HCT116 (cell line): ENCODE data around the gene PCDH1. TPM values are rescaled to one million over a fixed set of nuclear protein-coding genes. Genes with fewer than 3 reads are reported as not detected.
A peak's percentile ranks its signal among the peaks of the same experiment; 100 is the strongest.

ENCODE experiments used
- ATAC-seq: fragments of 200-7000 bp; cut with Tn5 transposase; 2 replicates; pipeline ENCODE4 v1.9.1; 2020; ENCODE audit warnings: mild to moderate bottlenecking, moderate library complexity
- BruUV-seq: library from RNA; stranded (reverse); fragments of 400-500 nt; replicated peaks from 2 replicates; lab custom pipeline; 2021; lab: Mats Ljungman, UMichigan
- CTCF ChIA-PET: fragments of 300-600 bp; sonication (Branson Sonifier 250); formaldehyde crosslinking; loops from one replicate; lab custom pipeline; 2021; ENCODE audit warnings: antibody characterized with exemption; lab: Charles Lee
- POLR2A ChIA-PET: fragments of 300-600, 350-600 bp; sonication (Branson Sonifier 250); formaldehyde crosslinking; loops from one replicate; lab custom pipeline; 2021; ENCODE audit warnings: antibody characterized with exemption; lab: Charles Lee
- RAD21 ChIA-PET, 2 experiments: fragments of 300-600 bp; sonication (Branson Sonifier 250); formaldehyde crosslinking; loops; one replicate each; lab custom pipeline; 2023; ENCODE audit warnings: low total read pairs in 2 of 2; ENCODE audit not compliant: uncharacterized antibody in 2 of 2, unreplicated experiment in 2 of 2, low non-redundant PET in 1 of 2; lab: Charles Lee
- DNase-seq: peaks from one replicate; pipeline ENCODE4 v3.0.0-alpha.2; 2010; ENCODE audit warnings: low read depth, low spot score
- H2AFZ ChIP-seq: fragments of 200-600 bp; shearing (Covaris generic), sonication (generic); 2 replicates; pipeline ENCODE4 v1.6.1; 2017; ENCODE audit warnings: low read depth, mixed run types, mixed read lengths, antibody characterized with exemption, low read length; ENCODE audit not compliant: poor library complexity, severe bottlenecking
- H3K27ac ChIP-seq: 2 replicates; pipeline ENCODE4 v1.5.1; 2012; ENCODE audit warnings: low read depth, low read length
- H3K27me3 ChIP-seq: fragments of 200-600 bp; sonication (generic); 2 replicates; pipeline ENCODE4 v1.6.1; 2016; ENCODE audit warnings: mixed run types, low read length, mixed read lengths; ENCODE audit not compliant: insufficient read depth
- H3K36me3 ChIP-seq, 2 experiments: fragments of 200-500 bp in 1 of 2; fragments of 200-600 bp in 1 of 2; sonication (Bioruptor generic) in 1 of 2; sonication (generic) in 1 of 2; 2 replicates each; pipeline versions ENCODE4 v1.5.1 to v1.6.1; 2014 to 2016; ENCODE audit warnings: low read length in 2 of 2, inconsistent platforms in 1 of 2, mixed read lengths in 1 of 2, mixed run types in 1 of 2; ENCODE audit not compliant: insufficient read depth in 2 of 2, control insufficient read depth in 1 of 2
- H3K4me1 ChIP-seq, 2 experiments: fragments of 200-600 bp in 1 of 2; sonication (generic) in 1 of 2; 2 replicates each; pipeline versions ENCODE4 v1.5.1 to v1.6.1; 2012 to 2017; ENCODE audit warnings: low read length in 2 of 2, inconsistent platforms in 1 of 2, mild to moderate bottlenecking in 1 of 2, mixed read lengths in 1 of 2, mixed run types in 1 of 2, moderate library complexity in 1 of 2; ENCODE audit not compliant: insufficient read depth in 2 of 2, control insufficient read depth in 1 of 2
- H3K4me2 ChIP-seq: fragments of 200-600 bp; sonication (generic); 2 replicates; pipeline ENCODE4 v1.6.1; 2017; ENCODE audit warnings: mixed run types, low read length, mixed read lengths
- H3K4me3 ChIP-seq, 2 experiments: fragments of 200-600 bp in 1 of 2; sonication (generic) in 1 of 2; replicated peaks in 1 of 2; 2 replicates each; pipeline ENCODE4 v1.5.1; 2011 to 2016; ENCODE audit warnings: low read length in 2 of 2, control low read depth in 1 of 2, low read depth in 1 of 2, mild to moderate bottlenecking in 1 of 2, mixed read lengths in 1 of 2, mixed run types in 1 of 2
- H3K79me2 ChIP-seq: fragments of 200-600 bp; sonication (generic); 2 replicates; pipeline ENCODE4 v1.6.1; 2017; ENCODE audit warnings: mild to moderate bottlenecking, mixed run types, low read length, moderate library complexity, mixed read lengths; ENCODE audit not compliant: insufficient read depth
- H3K9ac ChIP-seq: fragments of 200-600 bp; sonication (generic); 2 replicates; pipeline ENCODE4 v1.6.1; 2016; ENCODE audit warnings: low read length, mixed read lengths
- H3K9me2 ChIP-seq: fragments of 200-600 bp; sonication (generic), shearing (Covaris generic); 2 replicates; pipeline ENCODE4 v1.6.1; 2017; ENCODE audit warnings: mixed run types, mild to moderate bottlenecking, moderate library complexity; ENCODE audit not compliant: insufficient read depth
- H3K9me3 ChIP-seq, 2 experiments: fragments of 200-500 bp in 1 of 2; fragments of 200-600 bp in 1 of 2; sonication (Bioruptor generic) in 1 of 2; sonication (generic) in 1 of 2; 2 replicates each; pipeline ENCODE4 v1.6.1; 2014 to 2017; ENCODE audit warnings: low read length in 2 of 2, mixed read lengths in 2 of 2, inconsistent platforms in 1 of 2, low read depth in 1 of 2, mild to moderate bottlenecking in 1 of 2, mixed run types in 1 of 2, moderate library complexity in 1 of 2; ENCODE audit not compliant: control insufficient read depth in 1 of 2, insufficient read depth in 1 of 2
- H4K20me1 ChIP-seq: fragments of 200-600 bp; sonication (generic), shearing (Covaris generic); 2 replicates; pipeline ENCODE4 v1.6.1; 2017; ENCODE audit warnings: mixed run types, mild to moderate bottlenecking, moderate library complexity; ENCODE audit not compliant: insufficient read depth
- CBX3 ChIP-seq: IDR thresholded peaks from 2 replicates; pipeline ENCODE4 v1.6.1; 2012; ENCODE audit warnings: low read depth
- ELF1 ChIP-seq: IDR thresholded peaks from 2 replicates; pipeline ENCODE4 v1.6.1; 2012; ENCODE audit warnings: low read depth, borderline replicate concordance
- EZH2phosphoT487 ChIP-seq: fragments of 200-600 bp; IDR thresholded peaks from 2 replicates; pipeline ENCODE4 v1.6.1; 2018; ENCODE audit warnings: antibody characterized with exemption, borderline replicate concordance
- JUND ChIP-seq: IDR thresholded peaks from 2 replicates; pipeline ENCODE4 v1.6.1; 2012
- MAX ChIP-seq: IDR thresholded peaks from 2 replicates; pipeline ENCODE4 v1.6.1; 2012
- POLR2AphosphoS5 ChIP-seq: IDR thresholded peaks from 2 replicates; pipeline ENCODE4 v1.6.1; 2011; ENCODE audit warnings: mild to moderate bottlenecking, low read depth, low read length, moderate library complexity
- TCF7L2 ChIP-seq: IDR thresholded peaks from 2 replicates; pipeline ENCODE4 v1.7.0; 2011; ENCODE audit warnings: borderline replicate concordance, inconsistent platforms; ENCODE audit not compliant: insufficient read depth, insufficient read length; ENCODE audit errors: extremely low read depth
- ZBTB33 ChIP-seq: IDR thresholded peaks from 2 replicates; pipeline ENCODE4 v1.6.1; 2011; ENCODE audit warnings: mild to moderate bottlenecking, low read length, moderate library complexity; ENCODE audit not compliant: insufficient replicate concordance; ENCODE audit errors: extremely low read depth
- ZFX ChIP-seq: fragments of 450-650 bp; IDR thresholded peaks from 2 replicates; pipeline ENCODE4 v1.6.1; 2017
- intact Hi-C: fragments of 100-400 bp; cut with micrococcal nuclease; formaldehyde crosslinking; loops from 2 replicates; pipeline ENCODE4 v1.10.0; 2022
- total RNA-seq: library from RNA; stranded (reverse); gene quantifications from one replicate; pipeline ENCODE4 v1.2.1, GENCODE V29; 2021; ENCODE audit not compliant: unreplicated experiment

Gene PCDH1
- total RNA-seq, 1 experiment from 2014 or later: 24.2 TPM

- TSS peak; percentile 79 for BruUV-seq
- POLR2A ChIA-PET: interaction anchor here (0.6 to 1.3 kb wide), 4 partner anchors 7 to 68 kb away, joined by 3 to 6 read pairs (median 4); no protein-coding TSS in a partner anchor
- Histone ChIP-seq H3K4me3 (peak overlapping the region; percentile 86 to 87), H3K4me2 (peak overlapping the region; percentile 98), H3K27me3 (no peaks in the 10 kb centered on the region), H2AFZ (no peak overlapping the region), H3K27ac (peak overlapping the region; percentile 95), H4K20me1 (no peaks in the 10 kb centered on the region), H3K9ac (peak overlapping the region; percentile 77), H3K4me1 (peaks cover 30 to 46% of the 10 kb centered on the region in 2 experiments), H3K36me3 (no peaks in the 10 kb centered on the region), H3K79me2 (no peaks in the 10 kb centered on the region), H3K9me3 (no peaks in the 10 kb centered on the region), H3K9me2 (no peaks in the 10 kb centered on the region)
- CTCF ChIA-PET: no interaction called here
- RAD21 ChIA-PET: interaction anchor here in 1 of 2 experiments (0.7 kb wide), 1 partner anchor 16 kb away, joined by 3 read pairs; no protein-coding TSS in a partner anchor
- intact Hi-C loops: loop anchor here (2.0 kb wide), 1 partner anchor 28 kb away; no protein-coding TSS in a partner anchor
- ATAC-seq (peak; percentile 70), DNase-seq (no peak)
- TF ChIP-seq TCF7L2: peak; percentile 30
- TF ChIP-seq EZH2phosphoT487: no peak
- no peak for TF ChIP-seq ELF1
- TF ChIP-seq ZFX: peak; percentile 38; the same call in 1 of the 2 replicates
- peak; percentile 66 for TF ChIP-seq POLR2AphosphoS5
- no peak for TF ChIP-seq JUND
- no peak for TF ChIP-seq MAX
- TF ChIP-seq CBX3: no peak
- peak; percentile 22 for TF ChIP-seq ZBTB33
Observed at GRCh38 chr5:141848744-141849414, 29.3 kb downstream of the PCDH1 start.
